CD4-positive, alpha-beta T cell treated with Interleukin-15 for 1 hour (primary cell): ENCODE data around the gene NXPE3.
"Not testable (repeated sequence)": the region's sequence is repeated elsewhere in the genome, so short reads cannot be mapped to it uniquely, and the experiment has no call there.

Experiments used
- DNase-seq: peaks from one replicate; pipeline ENCODE4 v3.0.0-alpha.2; 2020

NXPE3 gene

DNA sequence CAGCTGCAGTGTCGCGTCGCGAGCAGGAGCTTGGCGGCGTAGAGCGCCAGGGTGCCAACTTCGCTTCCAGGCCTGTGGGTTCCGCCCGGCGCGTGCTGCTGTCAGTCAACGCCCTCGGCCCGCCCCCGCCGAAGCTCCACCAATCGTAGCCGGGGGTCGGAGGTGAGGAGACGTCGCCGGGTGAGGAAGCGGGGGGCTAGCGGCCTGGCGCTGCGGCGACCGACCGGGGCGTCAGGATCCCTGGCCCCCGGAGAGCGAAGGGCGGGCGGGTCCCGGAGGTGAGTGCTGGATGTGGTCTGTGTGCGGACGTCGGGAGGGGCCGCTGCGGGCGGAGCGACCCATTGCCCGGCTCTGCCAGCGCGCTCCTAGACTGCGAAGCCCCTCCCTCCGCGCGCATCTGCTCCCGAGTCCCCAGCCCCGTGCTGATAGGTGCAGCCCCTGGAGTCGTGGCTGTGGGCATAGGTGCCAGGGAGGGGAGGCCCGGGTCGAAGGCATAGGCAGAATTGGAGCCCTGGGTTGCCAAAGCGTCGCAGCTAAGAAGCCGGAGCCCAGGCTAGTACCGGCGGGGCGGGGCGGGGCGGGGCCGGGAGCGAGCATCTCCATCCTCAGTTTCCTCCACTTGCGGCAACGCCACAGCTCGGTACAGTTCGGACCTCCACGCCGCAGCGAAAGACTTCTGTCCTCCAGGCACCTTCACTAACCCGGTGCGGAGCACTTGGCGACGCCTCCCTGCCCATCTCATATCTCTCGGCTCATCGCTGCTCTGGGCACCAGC, at the start of gene NXPE3:
Gene NXPE3, plus strand, starts transcription at position 165 of the 775 bp plus-strand sequence. CDS start 6,386 bp downstream, outside the sequence.
- DNase-seq: peak; percentile 91

DNA sequence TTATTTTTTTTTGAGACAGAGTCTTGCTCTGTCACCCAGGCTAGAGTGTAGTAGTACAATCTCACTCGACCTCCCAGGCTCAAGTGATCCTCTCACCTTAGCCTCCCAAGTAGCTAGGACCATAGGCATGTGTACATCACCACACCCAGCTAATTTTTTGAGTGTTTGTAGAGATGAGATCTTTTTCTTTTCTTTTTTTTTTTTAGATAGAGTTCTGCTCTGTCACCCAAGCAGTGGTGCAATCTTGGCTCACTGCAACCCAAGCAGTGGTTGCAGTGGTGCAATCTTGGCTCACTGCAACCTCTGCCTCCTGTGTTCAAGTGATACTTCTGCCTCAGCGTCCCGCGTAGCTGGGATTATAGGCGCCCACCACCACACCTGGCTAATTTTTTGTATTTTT, 49.4 kb upstream of the NXPE3 start:
- DNase-seq: no peak

DNA sequence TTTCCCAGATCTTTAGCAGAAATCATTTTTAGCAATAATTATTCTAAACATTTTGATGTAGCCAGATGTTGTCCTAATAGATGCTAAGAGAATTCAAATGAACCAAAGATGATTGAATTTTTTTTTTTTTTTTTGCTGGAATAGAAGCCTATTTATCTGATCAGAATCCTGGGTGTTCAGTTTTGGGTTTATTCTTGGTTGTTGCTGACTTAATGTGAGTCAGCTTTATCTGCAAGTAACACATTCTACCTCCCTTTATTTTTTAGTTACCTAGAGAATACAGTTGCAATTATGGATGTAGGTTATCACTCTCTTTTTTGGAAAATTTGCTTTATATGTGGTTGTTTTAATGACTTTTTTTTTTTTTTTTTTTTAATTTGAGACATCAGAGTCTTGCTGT, 48.2 kb upstream of the NXPE3 start:
- DNase-seq: no peak

DNA sequence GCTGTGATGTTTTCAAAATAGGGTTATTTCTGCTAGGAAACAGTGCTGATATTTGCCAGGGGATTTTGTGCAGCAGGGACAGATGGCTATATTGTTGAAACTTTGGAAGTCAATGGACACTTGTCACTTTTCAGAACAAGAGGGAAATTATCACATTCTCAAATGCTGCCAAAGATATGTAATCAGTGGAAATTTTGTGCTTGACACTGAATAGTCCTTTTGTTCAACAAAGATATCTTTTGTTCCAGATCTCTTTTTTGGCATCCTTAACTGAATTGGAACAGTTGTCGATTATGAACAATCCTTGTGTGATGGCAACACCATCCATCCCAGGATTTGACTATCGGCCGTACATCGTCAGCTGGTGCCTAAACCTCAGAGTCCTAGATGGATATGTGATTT, 46.8 kb upstream of the NXPE3 start:
- DNase-seq: no peak

DNA sequence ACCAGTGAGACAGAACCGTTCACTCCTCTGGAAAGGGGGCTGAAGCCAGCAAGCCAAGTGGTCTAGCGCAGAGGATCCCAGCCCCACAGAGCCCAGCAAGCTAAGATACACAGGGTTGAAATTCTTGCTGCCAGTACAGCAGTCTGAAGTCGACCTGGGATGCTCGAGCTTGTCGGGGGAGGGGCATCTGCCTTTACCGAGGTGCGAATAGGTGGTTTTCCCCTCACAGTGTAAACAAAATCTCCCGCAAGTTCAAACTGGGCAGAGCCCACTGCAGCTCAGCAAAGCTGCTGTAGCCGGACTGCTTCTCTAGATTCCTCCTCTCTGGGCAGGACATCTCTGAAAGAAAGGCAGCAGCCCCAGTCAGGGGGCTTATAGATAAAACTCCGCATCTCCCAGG, 43.2 kb upstream of the NXPE3 start:
- no peak for DNase-seq

DNA sequence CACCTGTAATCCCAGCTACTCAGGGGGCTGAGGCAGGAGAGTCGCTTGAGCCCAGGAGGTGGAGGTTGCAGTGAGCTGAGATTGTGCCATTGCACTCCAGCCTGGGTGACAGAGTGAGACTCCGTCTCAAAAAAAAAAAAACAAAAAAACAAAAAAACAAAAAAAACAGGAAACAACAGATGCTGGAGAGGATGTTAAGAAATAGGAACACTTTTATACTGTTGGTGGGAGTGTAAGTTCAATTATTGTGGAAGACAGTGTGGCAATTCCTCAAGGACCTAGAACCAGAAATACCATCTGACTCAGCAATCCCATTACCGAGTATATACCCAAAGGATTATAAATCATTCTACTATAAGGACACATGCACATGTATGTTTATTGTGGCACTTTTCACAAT, 37.1 kb upstream of the NXPE3 start:
- not testable (repeated sequence) for DNase-seq

DNA sequence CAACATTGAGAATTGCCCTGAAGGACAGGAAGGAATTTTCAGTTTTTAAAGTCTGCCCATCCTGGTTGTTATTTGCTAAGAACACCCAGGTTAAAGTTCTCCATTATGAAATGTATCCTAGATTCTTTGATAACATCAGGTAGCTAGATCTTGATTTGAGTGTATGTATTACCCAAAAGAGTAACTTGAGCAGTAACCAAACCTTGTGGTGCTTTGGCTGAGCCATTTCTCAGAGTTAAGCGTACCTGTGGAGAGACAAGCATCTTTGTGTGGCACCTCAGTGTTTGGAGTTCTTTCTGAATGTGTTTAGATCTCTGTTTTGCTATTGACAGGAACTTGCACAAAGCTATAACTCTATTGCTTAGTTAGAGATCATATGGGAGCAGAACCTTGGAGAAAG, 34.2 kb upstream of the NXPE3 start:
- DNase-seq: no peak

DNA sequence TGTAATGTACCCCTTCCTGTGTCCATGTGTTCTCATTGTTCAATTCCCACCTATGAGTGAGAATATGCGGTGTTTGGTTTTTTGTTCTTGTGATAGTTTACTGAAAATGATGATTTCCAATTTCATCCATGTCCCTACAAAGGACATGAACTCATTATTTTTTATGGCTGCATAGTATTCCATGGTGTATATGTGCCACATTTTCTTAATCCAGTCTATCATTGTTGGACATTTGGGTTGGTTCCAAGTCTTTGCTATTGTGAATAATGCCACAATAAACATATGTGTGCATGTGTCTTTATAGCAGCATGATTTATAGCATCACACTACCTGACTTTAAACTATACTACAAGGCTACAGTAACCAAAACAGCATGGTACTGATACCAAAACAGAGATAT, 33.1 kb upstream of the NXPE3 start:
- DNase-seq: not testable (repeated sequence)

DNA sequence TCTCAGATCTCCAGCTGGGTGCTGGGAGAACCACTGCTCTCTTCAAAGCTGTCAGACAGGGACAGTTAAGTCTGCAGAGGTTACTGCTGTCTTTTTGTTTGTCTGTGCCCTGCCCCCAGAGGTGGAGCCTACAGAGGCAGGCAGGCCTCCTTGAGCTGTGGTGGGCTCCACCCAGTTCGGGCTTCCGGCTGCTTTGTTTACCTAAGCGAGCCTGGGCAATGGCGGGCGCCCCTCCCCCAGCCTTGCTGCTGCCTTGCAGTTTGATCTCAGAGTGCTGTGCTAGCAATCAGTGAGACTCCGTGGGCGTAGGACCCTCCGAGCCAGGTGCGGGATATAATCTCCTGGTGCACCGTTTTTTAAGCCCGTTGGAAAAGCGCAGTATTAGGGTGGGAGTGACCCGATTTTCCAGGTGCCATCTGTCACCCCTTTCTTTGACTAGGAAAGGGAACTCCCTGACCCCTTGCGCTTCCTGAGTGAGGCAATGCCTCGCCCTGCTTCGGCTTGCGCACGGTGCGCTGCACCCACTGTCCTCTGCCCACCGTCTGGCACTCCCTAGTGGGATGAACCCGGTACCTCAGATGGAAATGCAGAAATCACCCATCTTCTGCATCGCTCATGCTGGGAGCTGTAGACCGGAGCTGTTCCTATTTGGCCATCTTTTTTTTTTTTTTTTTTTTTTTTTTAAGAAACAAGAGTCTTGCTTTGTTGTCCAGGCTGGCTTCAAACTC, 25.5 kb upstream of the NXPE3 start:
- peak; percentile 55 for DNase-seq

DNA sequence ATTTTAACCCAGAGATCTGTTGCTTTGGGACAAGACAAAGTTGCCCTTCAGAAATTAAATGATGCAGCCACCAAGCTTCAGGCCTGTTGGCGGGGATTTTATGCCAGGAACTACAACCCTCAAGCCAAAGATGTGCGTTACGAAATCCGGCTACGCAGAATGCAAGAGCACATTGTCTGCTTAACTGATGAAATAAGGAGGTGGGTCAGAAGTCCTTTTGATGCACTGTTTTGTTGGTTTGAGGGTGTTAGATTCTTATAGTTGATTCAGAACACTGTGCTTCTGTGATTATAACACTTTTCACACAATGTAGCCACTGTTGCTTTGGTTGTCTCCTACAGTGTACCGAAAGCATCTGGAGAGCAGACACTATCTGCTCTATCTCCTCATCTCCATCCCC, 20.8 kb upstream of the NXPE3 start:
- no peak for DNase-seq

DNA sequence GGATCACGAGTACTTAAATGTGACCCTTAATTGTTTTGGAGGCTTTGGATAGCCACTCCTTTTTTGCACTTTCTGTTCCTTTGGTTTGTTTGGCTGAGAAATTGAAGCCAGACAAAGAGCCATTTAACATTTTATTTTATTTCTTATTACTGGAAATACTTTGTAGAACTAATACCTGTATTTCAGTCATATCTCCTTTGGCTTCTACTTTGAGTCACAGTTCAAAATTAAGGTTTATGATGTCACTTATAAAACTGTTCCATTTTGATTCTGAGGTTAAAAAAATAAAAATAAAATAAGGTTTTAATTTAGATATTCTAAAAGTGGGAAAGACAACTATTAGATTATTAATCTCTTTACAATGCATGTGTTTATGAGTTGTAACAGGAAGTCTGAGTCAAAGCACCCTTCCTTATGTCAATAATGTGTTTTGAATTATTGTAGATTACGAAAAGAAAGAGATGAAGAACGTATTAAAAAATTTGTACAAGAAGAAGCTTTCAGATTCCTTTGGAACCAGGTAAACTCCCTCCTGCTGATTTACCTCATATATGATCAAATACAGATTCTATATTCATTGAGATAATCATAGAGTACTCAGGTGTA, 16.9 kb upstream of the NXPE3 start:
- no peak for DNase-seq

DNA sequence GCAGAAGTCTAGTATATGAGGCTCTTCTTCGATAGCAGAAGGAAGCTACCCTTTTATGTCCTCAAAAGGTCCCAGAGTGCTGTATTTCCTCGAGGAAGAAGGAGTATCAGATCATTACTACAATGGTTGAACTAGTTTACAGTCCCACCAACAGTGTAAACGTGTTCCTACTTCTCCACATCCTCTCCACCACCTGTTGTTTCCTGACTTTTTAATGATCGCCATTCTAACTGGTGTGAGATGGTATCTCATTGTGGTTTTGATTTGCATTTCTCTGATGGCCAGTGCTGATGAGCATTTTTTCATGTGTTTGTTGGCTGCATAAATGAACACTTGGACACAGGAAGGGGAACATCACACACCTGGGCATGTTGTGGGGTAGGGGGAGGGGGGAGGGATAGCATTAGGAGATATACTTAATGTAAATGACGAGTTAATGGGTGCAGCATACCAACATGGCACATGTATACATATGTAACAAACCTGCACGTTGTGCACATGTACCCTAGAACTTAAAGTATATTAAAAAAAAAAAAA, 1.2 kb upstream of the NXPE3 start:
- DNase-seq: not testable (repeated sequence)

DNA sequence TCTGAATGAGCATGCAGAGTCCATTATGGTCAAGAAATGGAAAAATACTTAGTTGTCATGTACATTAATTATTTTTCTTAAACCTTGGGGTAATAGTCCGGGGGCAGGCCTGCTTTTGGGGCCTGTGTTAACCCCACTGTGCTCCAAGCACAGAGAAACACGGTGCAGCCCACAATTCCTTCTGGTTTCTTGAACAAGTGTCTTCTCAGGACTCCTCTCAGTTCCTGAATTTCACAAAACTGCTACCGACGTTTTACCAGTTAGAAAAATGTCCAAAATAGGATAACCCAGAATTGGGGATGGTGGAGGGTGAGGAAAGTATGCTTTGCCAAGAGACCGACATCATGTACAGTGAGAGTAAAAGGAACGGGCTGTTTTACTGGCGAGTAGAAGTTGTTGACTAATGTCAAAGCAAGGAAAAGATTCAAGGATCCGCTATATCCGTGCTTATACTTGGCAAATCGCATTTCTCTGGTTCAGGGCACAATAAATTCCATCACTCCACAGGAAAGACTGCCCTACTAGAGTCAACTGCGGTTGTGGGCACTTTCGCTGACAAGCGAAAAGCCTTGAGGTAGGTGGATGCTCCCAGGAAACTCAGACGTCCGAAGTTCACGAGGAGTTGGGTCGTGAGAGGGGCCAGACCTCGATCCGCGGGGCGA, 495 bp upstream of the NXPE3 start:
- DNase-seq: no peak

DNA sequence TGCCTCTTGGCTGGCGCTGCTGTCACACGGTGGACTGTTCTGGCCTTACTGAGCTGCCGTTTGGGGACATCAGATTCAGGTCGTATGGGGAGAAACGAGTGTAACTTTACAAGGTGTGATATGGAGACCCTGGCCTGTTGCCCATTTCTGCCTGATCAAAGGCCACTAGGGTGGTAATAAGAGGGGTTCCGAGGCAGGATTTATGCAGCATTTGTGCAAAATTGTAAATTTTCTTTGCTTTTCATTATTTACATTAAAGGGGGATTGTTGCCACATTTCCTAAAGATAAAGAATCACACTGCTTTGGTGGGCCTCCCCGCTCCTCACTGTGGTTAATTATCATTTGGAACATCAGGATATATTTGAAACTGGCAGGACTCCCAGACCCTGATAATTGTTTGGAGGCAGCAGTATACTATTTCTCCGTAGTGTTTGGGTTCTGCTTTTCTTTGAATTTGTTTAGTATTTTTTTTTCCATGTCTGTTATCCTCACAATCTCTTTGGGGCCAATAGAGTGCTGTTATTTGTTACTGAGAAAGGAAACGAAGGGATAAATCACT, 891 bp downstream of the NXPE3 start:
- DNase-seq: no peak

DNA sequence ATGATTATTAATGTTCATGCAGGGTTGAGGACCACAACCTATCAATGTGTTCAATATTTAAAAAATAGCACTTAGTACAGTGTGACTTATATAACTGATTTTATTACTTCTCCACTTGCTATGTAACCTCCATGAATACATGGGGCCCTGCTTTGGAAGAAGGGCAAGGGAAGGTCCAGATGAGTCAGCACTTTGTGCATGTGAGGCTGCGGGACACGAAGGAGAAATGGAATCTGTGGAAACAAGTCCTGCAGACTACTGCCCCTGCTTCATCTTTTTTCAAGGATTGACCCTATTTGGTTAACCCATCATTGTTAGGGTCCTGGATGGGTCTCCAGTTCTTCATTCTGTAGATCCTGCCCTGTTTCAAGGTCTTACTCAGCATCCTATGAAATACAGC, 1.6 kb downstream of the NXPE3 start:
- DNase-seq: no peak

DNA sequence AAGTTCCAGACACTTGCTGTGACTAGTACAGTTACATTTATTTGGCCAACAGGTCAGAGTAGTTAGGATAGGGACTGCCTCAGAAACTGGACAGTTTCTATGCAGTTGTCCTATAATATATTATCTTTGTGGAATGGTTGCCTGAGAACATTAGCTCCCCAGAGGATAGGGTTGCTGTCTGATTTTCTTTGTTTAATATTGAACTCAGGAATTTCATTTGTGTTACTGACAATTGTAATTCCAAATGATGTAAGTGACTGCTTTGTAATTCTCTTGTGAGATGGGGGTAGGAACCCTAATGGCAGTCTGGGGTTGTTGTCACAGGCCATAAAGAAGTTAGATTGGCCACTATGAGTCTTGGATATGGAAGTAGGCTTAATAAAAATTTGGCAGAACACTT, 2.2 kb downstream of the NXPE3 start:
- no peak for DNase-seq

DNA sequence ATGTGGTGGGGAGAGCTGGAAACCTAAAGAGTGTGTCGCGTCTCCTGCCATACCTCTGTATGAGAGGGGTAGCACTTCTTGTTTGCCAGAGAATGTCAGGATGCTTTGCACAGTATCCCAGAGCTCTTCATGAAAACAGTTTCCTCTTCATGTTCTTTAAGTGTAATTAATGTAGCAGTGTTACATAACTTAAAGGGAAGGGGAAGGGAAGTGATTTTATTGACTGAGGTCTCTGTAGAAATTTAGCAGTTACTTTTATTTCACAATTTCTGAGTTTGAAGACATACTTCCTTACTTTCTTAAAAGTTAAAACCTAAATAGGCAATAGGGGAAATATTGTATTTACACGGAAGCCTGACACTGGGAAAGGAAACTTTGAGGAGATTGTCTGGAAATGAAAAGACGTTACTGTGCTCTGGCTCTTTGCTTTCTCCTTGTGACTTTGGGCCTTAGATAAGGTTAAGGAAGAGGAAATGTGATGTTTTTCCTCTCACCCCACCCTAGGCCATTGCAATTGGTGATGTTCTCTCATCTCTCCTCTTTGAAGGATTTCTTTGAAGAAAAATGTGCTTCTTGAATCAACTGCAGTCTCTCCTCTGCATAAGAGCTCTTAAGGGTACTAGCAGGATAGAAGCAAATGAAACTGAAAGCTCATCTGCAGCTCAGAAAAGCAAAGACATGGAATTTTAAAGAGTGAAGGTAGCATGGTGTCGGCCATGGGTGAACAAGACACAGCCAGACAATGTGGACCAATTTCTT, 6.0 kb downstream of the NXPE3 start:
- DNase-seq: no peak

DNA sequence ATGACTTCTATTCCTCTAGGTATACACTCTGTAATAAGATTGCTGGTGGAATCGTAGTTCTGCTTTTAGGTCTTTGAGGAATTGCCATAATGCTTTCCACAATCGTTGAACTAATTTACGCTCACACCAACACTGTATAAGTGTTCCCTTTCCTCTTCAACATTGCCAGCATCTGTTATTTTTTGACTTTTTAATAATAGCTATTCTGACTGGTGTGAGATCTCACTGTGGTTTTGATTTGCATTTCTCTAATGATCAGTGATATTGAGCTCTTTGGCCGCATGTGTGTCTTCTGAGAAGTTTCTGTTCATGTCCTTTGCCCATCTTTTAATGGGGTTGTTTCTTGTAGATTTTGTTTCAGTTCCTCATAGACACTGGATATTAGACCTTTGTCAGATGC, 12.8 kb downstream of the NXPE3 start:
- DNase-seq: no peak

DNA sequence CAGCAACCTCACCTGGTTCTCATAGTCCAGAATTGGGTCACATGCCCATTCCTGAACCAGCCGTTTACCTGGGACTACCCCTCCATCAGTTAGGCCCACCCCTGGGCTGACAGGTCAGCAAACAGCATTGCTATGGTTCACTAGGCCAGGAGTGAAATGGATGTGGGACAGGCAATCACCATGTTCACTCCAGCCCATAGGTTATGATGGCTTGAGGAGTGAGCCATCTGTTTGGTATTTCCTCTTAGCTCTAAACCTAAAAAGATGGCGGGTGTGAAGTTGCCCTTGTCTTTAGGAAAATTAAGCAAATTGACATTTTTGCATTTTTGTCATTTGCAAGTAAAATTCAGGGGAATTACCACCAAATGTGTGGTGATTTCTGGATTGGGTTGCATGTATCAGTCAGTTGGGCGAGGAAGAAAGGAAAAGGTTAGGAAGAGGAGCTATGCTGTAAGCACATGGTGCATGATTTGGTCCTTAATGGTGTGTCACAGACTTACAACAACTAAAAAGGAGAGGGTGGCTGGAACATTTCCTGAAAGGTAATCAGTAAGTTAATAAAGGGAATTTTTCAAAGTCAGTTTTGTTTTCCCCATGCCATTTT, 17.2 kb downstream of the NXPE3 start:
- DNase-seq: no peak

DNA sequence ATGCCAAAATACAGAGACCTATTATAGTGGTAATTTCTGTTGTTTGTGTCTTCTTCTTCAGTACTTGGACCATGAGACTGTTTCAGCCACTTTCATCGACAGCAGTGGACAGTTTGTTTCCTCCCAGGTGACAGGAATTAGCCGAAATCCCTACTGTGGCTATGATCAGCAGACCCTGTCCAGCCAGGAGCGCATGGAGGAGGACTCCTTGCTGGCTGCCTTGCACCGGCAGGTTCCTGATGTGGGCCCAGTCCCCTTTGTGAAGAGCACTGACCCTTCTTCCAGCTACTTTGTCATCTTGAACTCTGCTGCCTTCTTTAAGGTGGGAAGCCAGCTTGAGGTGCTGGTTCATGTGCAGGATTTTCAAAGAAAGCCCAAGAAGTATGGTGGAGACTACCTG, 22.2 kb downstream of the NXPE3 start:
- no peak for DNase-seq

DNA sequence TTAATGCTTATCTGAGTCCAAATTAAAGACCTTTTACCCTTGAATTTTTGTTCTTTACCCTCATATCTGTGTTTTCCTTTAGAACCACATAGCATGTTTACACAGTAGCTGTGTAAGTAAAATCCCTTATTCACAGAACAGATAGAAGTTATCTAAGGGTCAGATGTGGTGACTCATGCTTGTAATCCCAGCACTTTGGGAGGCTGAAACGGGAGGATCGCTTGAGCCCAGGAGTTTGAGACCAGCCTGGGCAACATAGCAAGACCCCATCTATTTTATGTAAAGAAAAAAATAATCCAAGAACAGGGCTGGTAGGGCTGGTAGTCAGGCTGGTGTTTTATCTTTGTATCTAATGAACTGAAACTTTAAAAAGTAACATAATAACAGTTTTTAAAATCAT, 23.2 kb downstream of the NXPE3 start:
- no peak for DNase-seq
